Activated T-cell treated with anti-CD3 and anti-CD28 coated beads for 48 hours (primary cell): Measurements from ENCODE around the gene TRIM17.

ENCODE experiments used
- DNase-seq: peaks from one replicate; pipeline ENCODE4 v3.0.0-alpha.2; 2020; ENCODE audit warnings: low read depth

The TRIM17 gene

GRCh38 chr1:228416217-228416933 lies at the start of gene TRIM17:
TRIM17 (minus strand) TSS chr1:228416861; CDS start chr1:228415072, 1,789 bp downstream.
- peak; percentile 27 for DNase-seq

GRCh38 chr1:228465571-228466146 lies 49.0 kb upstream of the TRIM17 start:
- no peak for DNase-seq

GRCh38 chr1:228465141-228465540 lies 48.5 kb upstream of the TRIM17 start:
- no peak for DNase-seq

GRCh38 chr1:228464487-228464983 lies 47.9 kb upstream of the TRIM17 start:
- DNase-seq: peak; percentile 81

GRCh38 chr1:228463559-228464455 lies 47.1 kb upstream of the TRIM17 start:
- DNase-seq: peak; percentile 73

GRCh38 chr1:228463009-228463558 lies 46.4 kb upstream of the TRIM17 start:
- no peak for DNase-seq

GRCh38 chr1:228462560-228462959 lies 45.9 kb upstream of the TRIM17 start:
- DNase-seq: no peak

- no peak for DNase-seq
Measured at GRCh38 chr1:228460821-228461220, 44.2 kb upstream of the TRIM17 start.

GRCh38 chr1:228459091-228459993 lies 42.7 kb upstream of the TRIM17 start:
- peak; percentile 56 for DNase-seq

GRCh38 chr1:228457396-228458176 lies 40.9 kb upstream of the TRIM17 start:
- peak; percentile 79 for DNase-seq

- DNase-seq: no peak
Measured at GRCh38 chr1:228457017-228457395, 40.3 kb upstream of the TRIM17 start.

- DNase-seq: no peak
Measured at GRCh38 chr1:228456252-228457016, 39.8 kb upstream of the TRIM17 start.

- no peak for DNase-seq
Measured at GRCh38 chr1:228455715-228456114, 39.1 kb upstream of the TRIM17 start.

- DNase-seq: no peak
Measured at GRCh38 chr1:228454238-228454637, 37.6 kb upstream of the TRIM17 start.

GRCh38 chr1:228453614-228454013 lies 37.0 kb upstream of the TRIM17 start:
- DNase-seq: no peak

GRCh38 chr1:228453022-228453560 lies 36.4 kb upstream of the TRIM17 start:
- DNase-seq: no peak

- no peak for DNase-seq
Measured at GRCh38 chr1:228452194-228453021, 35.7 kb upstream of the TRIM17 start.

GRCh38 chr1:228450200-228450599 lies 33.5 kb upstream of the TRIM17 start:
- DNase-seq: no peak
